ENCODE data around the gene CFAP61. TPM values are rescaled to one million over a fixed set of nuclear protein-coding genes. Genes with fewer than 3 reads are reported as not detected.

Gene CFAP61
- total and polyA plus RNA-seq, 7 donors: 8.3 to 59.4 (median 24.5) TPM

DNA sequence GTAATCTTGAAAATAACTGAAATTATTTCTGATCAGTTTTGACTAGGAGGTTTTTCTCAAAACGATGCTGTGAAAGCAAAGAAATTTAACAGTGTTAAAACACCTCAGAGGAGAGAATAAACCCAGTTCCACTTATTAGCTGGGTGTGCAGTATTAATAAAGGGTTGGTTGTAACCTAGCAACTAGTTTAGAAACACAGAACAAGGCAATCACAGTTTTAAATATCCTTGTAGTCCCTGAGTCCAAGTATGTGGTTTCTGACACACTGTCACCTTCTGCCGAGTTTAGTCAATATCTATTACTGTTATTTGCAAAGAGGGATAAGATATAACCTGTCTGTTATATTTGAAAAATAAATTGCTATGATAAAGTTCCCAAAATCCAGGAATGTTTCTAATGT lies 245.4 kb downstream of the CFAP61 start:
- no peaks in the 10 kb centered on the region for H3K9me3 ChIP-seq
- intact Hi-C loops (cut with DNase I): no loop called here
- TF ChIP-seq, protein P1, sequence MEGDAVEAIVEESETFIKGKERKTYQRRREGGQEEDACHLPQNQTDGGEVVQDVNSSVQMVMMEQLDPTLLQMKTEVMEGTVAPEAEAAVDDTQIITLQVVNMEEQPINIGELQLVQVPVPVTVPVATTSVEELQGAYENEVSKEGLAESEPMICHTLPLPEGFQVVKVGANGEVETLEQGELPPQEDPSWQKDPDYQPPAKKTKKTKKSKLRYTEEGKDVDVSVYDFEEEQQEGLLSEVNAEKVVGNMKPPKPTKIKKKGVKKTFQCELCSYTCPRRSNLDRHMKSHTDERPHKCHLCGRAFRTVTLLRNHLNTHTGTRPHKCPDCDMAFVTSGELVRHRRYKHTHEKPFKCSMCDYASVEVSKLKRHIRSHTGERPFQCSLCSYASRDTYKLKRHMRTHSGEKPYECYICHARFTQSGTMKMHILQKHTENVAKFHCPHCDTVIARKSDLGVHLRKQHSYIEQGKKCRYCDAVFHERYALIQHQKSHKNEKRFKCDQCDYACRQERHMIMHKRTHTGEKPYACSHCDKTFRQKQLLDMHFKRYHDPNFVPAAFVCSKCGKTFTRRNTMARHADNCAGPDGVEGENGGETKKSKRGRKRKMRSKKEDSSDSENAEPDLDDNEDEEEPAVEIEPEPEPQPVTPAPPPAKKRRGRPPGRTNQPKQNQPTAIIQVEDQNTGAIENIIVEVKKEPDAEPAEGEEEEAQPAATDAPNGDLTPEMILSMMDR (IDR thresholded peaks at IDR 0.05): no peak

DNA sequence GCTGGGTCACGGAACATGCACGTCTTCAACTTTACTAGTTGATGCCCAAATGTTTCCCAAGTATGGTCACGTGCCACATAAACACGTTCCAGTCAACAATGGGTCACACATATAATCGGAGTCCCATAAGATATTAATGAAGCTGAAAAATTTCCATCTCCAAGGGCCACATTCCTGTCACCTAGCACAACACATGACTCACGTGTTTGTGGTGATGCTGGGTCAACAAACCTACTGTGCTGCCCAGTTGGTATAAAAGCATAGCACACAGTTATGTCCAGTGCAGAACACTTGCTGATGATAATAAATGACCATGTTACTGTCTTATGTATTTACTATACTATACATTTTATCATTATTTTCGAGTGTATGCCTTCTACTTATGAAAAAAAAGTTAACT lies 247.6 kb downstream of the CFAP61 start:
- DNase-seq: no peak
- intact Hi-C loops (cut with DNase I): no loop called here

More for the DNA sequence above, 245.4 kb downstream of the CFAP61 start:
- Histone ChIP-seq H3K27me3 (ENCODE audit: insufficient read depth in 3 of 3, low read length in 2 of 3) (no peaks in the 10 kb centered on the region), H3K4me3 (no peak overlapping the region), H3K36me3 (ENCODE audit: insufficient read depth in 1 of 2, low read depth in 1 of 2) (peaks cover 0 to 22% of the 10 kb centered on the region in 2 donors), H3K27ac (no peak overlapping the region), H3K4me1 (no peaks in the 10 kb centered on the region)
- ATAC-seq: no peak
- no peak for DNase-seq
- 70 to 76% (median 74%) methylated on average over 2 of the region's 2 CpGs for WGBS, 3 donors

DNA sequence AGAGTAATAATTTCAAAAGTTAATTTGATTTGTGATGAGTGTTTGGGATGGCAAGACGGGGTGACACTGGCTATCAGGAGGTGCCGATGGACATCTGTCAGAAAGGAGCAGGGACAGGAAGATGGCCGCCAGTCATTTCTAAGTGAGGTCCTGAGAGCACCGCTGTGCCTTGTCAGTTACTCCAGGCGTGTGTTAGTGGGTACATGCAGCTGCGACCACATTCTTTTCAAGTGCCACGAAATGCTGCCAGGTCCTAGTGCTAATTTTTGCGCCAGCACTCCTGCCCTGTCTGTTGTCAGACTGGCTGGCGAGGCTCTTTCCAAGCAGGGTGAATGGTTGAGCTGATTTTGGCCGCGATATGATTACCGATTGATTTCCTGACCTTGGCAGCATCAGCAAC lies 251.0 kb downstream of the CFAP61 start:
- Histone ChIP-seq H3K4me1 (no peaks in the 10 kb centered on the region), H3K27me3 (ENCODE audit: insufficient read depth in 3 of 3, low read length in 2 of 3) (peaks cover 0 to 2% (median 0%) of the 10 kb centered on the region in 3 donors), H3K27ac (no peak overlapping the region), H3K4me3 (no peak overlapping the region), H3K9me3 (no peaks in the 10 kb centered on the region), H3K36me3 (ENCODE audit: insufficient read depth in 1 of 2, low read depth in 1 of 2) (peaks cover 0 to 12% of the 10 kb centered on the region in 2 donors)
- intact Hi-C loops (cut with DNase I): no loop called here
- no peak for ATAC-seq
- WGBS, 3 donors: 85 to 89% (median 89%) methylated on average over 12 of the region's 12 CpGs
- TF ChIP-seq, protein P1 (IDR thresholded peaks at IDR 0.05): no peak
- no peak for DNase-seq

More for the DNA sequence above, 247.6 kb downstream of the CFAP61 start:
- Histone ChIP-seq H3K9me3 (no peaks in the 10 kb centered on the region), H3K27ac (no peak overlapping the region), H3K36me3 (ENCODE audit: insufficient read depth in 1 of 2, low read depth in 1 of 2) (peaks cover 0 to 22% of the 10 kb centered on the region in 2 donors), H3K4me3 (no peak overlapping the region), H3K27me3 (ENCODE audit: insufficient read depth in 3 of 3, low read length in 2 of 3) (no peaks in the 10 kb centered on the region), H3K4me1 (no peaks in the 10 kb centered on the region)
- no peak for ATAC-seq
- WGBS, 3 donors: 69 to 71% (median 70%) methylated on average over 7 of the region's 7 CpGs
- TF ChIP-seq, protein P1 (IDR thresholded peaks at IDR 0.05): no peak

DNA sequence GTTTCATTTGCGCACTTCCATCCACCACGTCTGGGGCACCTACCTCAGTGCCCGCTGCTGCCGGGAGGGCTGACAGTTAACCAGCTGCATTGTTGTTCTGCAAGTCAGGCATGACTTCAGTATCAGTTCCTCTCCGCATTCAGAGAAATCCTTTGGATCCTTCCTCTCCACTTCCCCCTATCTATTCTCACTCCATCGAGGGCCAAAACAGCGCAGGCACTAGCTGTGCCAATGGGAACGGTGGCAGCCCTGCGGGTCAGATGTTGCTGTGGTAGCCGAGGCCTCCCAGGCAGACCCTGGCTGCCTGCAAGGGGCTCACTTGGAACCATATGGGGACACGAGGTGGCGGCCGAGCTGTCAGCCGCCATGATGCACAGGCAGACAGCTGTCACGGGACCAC lies 251.4 kb downstream of the CFAP61 start:
- H3K27me3 ChIP-seq (ENCODE audit: insufficient read depth in 3 of 3, low read length in 2 of 3): peaks cover 0 to 2% (median 0%) of the 10 kb centered on the region in 3 donors
- intact Hi-C loops (cut with DNase I): no loop called here
- no peak overlapping the region for H3K4me3 ChIP-seq
- 81 to 88% (median 87%) methylated on average over 15 of the region's 15 CpGs for WGBS, 3 donors
- peak; percentile 34 to 60 for DNase-seq
- no peaks in the 10 kb centered on the region for H3K9me3 ChIP-seq
- peaks cover 0 to 8% of the 10 kb centered on the region in 2 donors for H3K36me3 ChIP-seq (ENCODE audit: insufficient read depth in 1 of 2, low read depth in 1 of 2)
- no peak overlapping the region for H3K27ac ChIP-seq
- no peaks in the 10 kb centered on the region for H3K4me1 ChIP-seq
- TF ChIP-seq, protein P1 (IDR thresholded peaks at IDR 0.05): no peak
- ATAC-seq: peak in 1 of 4 donors; percentile 51

DNA sequence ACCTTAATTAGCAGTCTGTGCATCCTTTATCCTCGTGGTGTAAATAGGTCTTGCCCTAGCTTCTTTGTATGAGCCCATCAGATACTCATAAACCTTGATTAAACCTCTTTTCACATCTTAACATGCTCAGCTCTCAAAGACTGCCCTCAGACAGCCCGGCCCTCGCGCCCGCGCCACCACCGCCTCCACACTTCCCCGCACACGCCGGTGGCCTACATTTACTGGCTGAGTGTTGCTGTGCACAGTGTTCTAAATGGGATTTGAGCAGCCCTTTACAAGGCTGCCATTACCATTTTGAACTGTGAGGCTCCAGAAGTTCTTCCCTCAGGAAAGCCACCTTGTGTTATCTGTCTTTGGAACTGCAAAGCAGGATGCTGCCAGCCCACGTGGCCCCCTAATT lies 252.6 kb downstream of the CFAP61 start:
- Histone ChIP-seq H3K27me3 (ENCODE audit: insufficient read depth in 3 of 3, low read length in 2 of 3) (peaks cover 0 to 2% (median 0%) of the 10 kb centered on the region in 3 donors), H3K27ac (no peak overlapping the region), H3K9me3 (no peaks in the 10 kb centered on the region), H3K4me1 (no peaks in the 10 kb centered on the region), H3K36me3 (ENCODE audit: insufficient read depth in 1 of 2, low read depth in 1 of 2) (no peaks in the 10 kb centered on the region), H3K4me3 (no peak overlapping the region)
- ATAC-seq (no peak), DNase-seq (no peak)
- 90 to 91% (median 91%) methylated on average over 11 of the region's 11 CpGs for WGBS, 3 donors
- TF ChIP-seq, protein P1 (IDR thresholded peaks at IDR 0.05): no peak
- intact Hi-C loops (cut with DNase I): no loop called here

All from psoas muscle (tissue), 8 donors.